NT2/D1 (cell line): ENCODE results near the gene BRINP1.

Experiments
- SUZ12 ChIP-seq: IDR thresholded peaks from 2 replicates; pipeline ENCODE4 v1.6.1; 2011; ENCODE audit not compliant: insufficient read length, insufficient read depth; ENCODE audit errors: extremely low read depth
- ZNF274 ChIP-seq: IDR thresholded peaks from 2 replicates; pipeline ENCODE4 v1.6.1; 2011; ENCODE audit warnings: mild to moderate bottlenecking, low read depth, low read length

- no peak for TF ChIP-seq ZNF274
- TF ChIP-seq SUZ12: no peak
These were observed 86.0 kb downstream of the BRINP1 start for GRCh38 chr9:119283078-119283794.
